Right hindlimb (tissue), 1 donor: ENCODE measurements around the gene PMEPA1.

Source experiments
- DNase-seq: peaks from one replicate; pipeline ENCODE4 v3.0.0-alpha.2; 2018

The PMEPA1 gene

DNA sequence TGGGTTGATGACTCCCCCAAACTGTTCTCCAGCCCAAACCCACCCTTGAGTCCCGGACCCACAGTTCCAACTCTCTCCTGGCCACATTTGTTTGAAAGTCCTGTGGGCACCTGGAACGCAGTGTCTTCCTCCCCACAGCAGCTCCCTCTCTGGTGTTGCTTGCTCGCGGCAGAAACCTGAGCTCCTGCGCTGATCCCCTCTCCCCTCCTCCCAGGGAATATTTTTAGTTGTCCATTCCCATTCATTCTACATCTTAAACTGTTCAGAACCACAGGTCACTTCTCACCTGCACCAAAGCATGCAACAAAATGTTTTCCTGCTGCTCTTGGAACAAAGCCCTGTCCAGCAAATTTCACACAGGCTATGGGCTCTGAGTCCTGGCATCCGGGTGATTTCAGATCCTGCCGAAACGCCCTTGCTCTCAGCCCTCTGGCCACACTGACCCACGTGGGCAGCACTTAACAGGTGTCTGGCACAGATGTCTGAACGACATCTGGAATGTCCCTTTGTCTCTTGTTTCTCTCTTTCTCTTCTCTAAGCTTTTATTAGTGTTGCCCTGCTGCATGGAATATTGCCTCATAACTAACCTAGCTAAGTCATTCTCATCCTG is 27.0 kb upstream of the PMEPA1 start:
- no peak for DNase-seq

DNA sequence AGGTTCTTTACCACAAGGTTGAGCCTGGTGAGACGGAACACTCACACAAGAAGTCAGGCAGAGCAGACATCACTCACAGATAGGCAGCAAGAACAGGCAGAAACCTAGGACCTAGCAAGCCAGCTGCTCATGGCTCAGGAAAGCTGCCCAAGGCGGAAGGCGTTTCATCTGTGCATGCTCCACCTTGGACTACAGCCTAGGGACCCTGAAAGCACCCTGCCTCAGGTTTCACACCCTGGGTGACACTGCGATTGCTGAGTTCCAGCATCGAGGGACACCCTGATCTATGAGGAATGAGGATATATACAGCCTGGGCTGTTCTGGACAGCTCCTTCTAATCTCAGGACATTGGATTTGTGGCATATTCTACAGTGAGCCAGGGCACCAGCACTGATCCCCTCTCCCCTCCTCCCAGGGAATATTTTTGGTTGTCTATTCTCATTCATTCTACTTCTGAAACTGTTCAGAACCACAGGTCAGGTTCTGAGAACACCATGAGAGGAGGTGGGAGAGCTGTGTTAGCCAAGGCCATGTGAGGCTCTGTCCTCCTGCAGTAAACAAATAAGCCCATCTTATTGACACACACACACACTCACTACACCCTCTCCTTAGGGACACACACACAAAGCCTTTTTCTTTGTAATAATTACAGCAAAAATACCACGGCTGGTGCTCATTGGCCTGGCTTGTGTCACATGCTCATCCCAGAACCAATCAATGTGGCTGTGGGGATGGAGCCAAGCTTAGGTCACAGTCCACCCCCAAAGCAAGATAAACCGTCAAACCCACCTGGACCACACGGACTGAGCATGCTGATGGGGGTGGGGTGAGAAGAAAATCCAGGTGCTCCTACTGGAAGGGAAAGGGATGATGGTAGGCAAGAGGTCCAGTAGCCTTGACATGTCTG is 26.3 kb upstream of the PMEPA1 start:
- no peak for DNase-seq

DNA sequence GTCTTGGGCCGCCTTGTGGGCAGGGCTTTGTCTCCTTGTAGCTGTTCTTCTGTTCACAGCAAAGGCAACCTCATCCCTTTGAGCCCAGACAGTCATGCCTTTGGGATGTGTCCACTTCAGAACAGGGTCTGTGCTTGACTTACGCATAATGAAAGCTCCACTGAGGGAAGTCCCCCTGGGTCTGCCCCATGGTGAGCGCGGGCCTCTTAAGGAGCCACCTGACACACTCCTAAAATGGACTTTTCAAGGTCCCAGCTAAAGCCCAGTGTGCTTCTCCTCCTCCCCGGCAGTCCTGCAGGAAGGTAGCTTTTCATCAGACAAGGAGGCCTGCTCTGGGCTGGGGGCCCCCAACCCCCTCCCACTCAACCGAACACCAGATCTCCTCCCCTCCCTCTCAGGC is 24.9 kb upstream of the PMEPA1 start:
- no peak for DNase-seq

DNA sequence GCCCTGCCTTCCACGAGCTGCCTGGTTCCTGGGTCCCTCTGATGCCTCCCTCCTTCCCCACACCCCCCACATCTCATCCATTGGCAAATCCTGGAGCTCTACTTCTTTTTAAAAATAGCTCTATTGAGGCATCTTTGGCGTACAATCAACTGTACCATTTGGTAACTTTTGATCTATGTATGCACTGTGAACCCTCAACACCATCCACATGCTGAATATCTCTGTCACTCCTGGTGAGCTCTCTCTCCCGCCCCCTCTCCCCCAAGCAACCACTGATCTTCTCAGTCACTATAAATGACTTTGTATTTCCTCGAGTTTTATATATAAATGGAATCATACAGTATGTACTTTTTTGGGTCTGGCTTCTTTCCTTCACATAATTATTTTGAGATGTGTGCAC is 22.4 kb upstream of the PMEPA1 start:
- no peak for DNase-seq

DNA sequence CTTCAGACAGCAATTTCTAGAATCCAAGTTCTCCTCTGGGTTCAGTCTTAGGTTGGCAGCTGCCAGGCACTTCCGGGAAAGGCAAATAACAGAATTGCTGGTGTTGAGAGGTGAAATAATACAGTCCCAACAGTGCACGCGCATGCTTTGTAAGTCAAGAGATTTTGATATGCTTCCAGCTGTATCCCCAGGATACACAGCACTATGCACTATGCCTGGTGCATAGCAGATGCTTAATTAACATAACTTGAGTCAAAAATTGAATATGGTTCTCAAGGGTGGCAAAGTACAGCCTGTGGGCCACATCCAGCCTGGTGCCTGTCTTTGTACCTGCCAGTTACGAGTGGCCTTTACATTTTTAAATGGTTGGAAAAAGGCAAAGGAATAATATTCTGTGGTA is 18.9 kb upstream of the PMEPA1 start:
- DNase-seq = no peak

DNA sequence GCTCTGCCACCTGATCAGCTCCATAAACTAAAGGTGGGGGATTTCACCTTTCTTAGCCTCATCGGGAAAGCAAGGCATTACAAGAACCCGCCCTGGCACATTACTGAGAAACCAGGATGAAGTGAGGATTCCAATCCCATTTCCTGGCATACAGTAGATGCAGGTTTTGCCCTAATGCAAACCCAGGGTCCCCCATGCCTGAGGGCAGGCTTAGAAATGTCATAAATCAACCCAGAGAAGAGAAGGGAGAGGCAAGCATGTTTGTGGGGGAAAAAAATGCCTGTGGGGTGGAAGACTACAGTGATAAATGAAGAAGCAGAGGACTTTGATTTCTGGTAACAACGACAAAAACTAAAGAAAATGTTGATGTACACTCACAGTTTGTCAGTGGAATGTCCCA is 18.0 kb upstream of the PMEPA1 start:
- no peak for DNase-seq

DNA sequence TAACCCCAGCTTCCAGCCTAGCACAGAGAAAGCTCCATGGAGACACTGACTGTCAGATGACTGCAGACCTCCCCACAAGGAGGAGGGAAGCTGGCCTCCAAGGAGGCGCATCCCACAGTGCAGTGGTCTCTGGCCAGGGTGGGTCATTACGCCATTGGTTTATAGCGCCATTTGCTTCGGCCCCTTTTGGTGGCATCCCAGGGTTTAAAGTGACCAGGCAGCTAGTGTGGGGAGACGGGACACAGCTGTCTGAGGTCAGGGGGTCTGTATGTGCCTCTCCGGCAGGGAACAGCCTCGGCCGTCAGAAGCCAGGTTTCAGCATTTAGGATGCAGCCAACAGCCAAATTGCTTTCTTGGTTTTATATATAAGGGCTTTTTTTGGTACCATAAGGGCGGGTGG is 15.8 kb upstream of the PMEPA1 start:
- DNase-seq = no peak

DNA sequence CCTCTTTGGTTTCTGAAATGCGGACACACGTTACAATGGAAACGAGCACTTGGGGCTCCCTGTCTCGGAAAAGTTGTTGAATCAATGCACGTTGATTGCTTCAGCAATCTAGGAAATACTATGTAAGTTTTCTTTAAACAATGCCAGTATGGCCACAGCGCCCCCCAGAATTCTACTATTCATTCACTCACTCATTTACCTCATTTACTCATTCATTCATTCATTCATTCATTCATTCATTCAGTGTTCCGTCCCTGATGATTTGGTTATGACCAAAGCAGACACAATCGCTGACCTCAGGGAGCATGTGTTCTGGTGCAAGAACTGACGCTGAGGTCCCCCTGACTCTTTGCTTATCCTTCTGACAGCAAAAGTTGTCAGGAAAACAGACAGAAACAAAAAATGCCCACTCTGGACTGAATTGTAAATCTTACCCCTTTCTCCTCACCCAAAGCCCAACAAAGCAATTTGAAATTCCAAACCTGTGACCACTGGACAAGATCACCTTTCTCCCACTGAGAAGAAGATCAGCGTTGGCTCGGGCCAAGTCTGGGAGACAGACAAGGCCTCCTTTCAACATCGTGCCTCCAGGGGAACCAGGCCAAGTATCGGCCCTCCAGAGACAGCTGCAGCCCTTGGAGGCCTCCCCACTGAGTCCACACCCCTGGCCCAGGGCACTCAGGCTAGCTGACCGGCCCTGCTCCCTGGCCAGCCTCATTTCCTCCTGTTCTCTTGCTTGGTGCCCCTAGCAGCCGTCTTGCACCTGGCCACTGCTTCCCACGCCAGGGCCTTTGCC is 15.0 kb upstream of the PMEPA1 start:
- DNase-seq = no peak

DNA sequence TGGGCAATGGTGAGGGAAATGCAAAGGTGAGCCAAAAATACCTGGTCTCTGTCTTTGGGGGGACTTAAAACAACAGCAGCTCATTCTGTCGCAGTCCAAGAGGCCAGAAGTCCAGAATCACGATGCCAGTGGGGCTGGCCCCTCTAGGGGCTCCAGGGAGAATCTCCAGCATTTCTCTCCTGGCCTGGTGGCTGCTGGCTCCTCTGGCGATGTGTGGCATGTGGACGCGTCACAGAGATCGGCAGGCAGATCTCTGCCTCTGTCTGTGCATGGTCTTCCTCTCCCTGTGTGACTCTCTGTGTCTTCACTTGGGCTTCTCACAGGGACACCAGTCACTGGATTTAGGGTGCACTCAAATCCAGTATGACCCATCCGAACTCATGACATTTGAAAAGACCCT is 14.0 kb upstream of the PMEPA1 start:
- no peak for DNase-seq

DNA sequence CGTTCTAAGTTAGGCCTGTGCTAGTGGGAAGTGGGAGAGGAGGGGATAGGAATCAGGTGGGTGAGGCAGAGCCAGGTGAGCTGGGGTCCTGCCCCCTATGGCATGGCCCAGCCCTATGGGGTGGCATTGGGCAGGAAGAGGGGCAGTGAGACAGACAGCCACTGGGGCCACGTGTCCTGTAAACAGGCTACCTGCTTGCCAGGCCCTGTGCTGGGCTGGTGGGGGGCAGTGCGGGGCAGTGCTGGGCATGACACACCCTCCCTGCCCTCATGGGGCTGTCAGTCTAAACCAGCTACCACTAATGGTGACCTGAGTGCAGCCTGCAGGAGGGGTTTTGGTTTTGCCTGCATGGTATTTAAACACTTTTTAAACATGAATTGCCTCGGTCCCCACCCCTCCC is 10.1 kb upstream of the PMEPA1 start:
- DNase-seq = no peak

DNA sequence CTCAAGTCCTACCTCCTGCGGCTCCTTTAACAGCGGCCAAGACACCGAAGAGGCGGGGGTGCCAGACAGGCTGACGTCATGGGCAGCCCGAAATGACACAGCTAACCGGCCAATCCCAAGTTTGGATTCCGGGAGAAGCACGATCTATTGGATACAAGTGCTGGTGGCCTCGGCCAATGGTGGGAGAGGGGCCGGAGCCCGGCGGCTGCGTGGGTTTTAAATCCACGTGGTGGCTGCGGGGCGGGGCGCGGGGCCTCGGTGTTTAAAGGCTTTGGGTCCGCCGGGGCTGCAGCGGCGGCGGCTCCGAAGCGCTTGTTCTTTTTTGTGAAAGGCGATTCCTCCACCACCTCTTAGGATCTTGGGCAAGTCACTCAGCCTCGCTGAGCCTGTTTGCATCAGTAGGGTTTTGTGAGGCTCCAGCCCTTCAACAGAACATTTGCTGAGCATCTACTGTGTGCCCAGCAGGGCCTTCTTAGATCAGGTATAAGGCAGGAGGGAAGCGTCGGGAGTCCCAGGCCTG is 8.7 kb upstream of the PMEPA1 start:
- peak; percentile 98 for DNase-seq

DNA sequence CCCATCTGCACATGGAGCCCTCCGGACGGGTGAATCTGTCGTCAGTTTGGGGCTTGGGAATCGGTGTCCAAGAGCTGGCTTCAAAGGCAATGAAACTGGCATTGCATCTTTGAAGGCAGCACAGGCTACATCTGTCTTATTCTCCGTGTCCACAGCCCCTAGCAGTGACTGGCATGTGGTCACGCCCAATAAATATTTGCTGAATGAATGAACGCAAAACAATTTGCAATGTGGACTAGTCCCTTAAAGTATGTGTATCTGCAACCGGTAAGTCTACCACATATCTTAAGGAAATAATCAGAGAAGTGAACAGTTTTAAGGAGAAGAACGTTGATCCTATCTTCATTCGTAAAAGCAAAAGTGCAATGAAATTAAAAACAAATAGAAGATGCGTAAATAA is 8.0 kb upstream of the PMEPA1 start:
- no peak for DNase-seq

DNA sequence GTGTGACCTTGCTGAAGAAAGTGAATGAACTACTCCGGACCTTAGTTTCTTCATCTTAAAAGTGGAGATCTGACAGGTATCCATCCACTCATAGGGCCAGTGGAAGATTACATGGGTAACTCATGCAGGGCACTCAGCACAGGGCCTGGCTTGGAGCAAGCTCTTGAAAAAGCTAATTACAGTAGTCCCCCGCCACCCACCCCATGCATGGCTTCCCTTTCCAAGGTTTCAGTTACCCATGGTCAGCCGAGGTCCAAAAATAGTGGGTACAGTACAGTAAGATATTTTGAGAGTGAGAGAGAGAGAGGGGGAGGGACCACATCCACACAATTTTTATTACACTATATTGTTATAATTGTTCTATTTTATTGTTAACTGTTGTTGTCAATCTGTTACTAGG is 7.1 kb upstream of the PMEPA1 start:
- no peak for DNase-seq

DNA sequence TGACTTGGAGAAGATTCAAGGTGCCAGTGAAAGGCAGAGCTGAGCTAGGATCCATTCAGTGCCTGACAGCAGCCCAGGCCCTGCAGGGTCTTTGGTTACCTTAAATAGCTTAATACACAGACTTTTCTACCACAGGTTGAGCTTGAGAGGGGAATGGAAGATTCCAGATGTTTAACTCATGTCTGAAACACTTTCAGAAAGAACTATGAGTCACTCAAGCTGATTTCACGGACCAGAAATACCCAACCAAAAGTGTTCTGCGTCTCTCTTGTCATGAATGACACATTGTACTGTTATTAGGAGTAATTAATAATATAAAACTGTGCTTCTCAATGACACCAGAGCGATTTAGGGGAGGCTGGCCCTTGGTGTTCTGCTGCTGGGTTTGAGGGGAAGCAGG is 6.4 kb upstream of the PMEPA1 start:
- no peak for DNase-seq

DNA sequence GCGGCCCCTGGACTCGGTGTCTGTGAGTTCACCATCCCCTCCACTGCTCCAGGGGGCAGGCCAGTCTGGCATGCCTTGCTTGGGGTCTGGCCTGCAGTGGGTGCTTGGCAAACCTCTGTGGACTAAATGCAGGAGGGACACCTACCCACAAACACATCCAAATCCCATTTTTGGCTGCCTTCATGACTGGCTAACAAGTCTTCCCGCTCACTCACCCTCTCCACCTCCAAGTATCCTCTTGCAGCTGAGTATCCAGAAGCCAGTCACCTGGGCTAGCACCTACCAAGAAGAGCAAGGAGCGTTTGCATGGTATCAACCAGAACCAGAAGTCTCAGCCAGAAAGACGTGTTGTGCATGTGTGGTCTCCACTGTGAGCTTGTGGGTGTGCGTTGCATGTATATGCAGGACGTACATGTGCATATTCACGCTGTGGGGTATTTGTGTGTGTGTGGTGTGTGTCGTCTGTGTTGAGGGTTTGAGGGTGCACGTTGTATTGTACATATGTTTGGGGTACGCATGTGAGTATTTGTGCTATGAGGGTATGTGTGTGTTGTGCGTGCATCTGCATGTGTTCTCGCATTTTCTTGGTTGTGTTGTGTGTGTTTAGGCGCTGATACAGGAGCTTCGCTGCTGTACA is 5.6 kb upstream of the PMEPA1 start:
- DNase-seq = no peak

DNA sequence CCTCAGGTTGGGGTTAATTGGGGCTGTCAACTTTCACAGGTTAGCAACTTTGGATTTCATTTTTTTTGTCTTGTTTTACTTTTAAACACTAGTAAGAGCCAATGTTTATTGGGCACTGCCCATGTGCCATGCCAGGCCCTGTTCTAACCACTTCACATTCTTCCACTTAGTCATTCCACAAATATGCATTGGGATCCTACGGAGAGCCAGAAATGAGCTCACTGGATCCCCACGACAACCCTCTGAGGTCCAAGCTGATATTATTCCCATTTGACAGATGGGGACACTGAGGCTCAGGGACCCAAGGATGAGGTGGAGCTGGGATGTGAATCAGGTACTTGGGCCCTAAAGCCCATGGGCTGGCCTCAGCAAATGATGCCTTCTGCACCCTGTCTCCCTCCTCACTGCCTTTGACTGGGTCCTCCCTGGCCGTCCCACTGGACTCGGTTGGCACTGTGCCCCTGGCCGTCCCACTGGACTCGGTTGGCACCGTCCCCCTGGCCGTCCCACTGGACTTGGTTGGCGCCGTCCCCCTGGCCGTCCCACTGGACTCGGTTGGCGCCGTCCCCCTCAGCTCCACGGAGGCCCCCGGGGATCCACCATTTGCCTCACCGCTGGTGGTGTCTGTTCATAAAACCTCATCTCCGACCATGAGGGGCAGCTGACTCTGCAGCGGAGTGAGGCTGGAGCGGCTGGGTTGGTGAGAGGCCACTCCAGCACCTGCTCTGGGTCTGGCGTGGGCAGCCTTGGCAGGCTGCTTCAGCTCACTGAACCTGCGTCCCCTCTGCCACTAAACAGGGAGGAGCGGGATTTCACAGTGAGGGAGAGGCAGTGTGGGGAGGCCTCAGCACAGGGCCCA is 4.8 kb upstream of the PMEPA1 start:
- no peak for DNase-seq

DNA sequence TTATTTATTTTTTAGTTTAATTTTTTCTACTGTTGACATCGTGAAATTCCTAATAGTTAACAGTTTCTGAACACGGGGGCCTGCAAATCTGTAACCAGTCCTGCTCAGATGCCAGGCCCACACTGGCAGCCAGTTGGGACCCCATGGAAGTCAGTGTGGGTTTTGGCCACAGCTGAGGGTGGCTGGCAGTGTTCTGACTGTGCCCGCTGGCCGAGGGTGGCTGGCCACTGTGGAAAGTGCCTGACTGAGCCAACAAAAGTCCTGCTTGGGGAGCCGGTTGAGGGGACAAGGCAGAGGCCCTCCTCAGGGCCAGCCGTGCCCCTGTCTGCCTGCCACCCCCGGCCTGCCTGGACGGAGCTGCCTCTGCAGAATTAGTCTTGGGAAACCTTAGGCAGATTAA is 4.1 kb upstream of the PMEPA1 start:
- DNase-seq = no peak

DNA sequence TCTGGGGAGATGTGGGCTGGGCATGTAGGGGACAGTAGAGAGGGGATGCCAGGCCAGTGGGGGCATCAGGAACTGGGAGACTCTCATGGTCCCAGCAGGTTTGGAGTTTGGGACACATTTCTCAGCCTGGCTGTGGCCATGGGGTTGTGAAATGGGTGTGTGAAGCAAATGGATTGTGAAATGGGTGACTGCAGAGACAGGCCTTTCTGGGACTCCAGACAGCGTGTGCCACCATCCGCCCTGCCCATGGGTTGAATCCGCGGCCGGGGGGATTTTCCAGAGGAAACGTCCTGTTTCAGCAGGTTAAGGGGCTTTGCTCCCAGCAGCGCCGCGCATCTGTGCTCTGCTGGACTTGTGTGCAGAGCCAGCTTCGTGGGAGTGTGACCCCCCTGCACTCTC is 3.7 kb upstream of the PMEPA1 start:
- no peak for DNase-seq

DNA sequence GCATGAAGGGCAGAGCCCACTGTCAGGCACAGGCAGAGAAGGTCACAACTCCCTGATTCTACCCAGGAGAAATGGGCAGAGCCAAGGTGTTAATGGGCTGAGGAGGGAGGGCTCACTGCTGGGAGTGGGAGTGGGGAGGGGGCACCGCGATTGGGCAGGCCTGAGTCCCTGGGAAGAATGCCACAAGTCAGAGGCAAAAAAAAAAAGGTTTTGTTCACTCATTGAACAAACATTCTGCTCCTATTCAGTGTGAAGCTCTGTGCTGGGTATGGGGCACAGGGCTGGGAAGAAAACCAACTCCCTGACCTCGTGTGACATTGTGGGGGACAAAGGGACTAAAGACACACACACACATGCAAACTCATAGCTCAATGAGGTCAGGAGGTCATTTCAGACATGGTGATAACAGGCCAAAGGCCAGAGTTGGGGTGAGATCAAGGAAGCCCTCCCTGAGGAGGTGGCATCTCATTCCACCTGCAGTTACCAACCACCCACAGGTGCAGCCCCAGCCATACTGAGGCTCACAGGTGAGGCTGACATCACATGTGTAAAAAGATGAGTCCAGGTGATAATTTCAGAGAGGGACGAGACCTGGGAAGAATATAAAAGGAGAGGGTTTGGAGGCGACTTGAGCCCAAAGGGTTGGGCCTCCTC is 3.2 kb upstream of the PMEPA1 start:
- no peak for DNase-seq

DNA sequence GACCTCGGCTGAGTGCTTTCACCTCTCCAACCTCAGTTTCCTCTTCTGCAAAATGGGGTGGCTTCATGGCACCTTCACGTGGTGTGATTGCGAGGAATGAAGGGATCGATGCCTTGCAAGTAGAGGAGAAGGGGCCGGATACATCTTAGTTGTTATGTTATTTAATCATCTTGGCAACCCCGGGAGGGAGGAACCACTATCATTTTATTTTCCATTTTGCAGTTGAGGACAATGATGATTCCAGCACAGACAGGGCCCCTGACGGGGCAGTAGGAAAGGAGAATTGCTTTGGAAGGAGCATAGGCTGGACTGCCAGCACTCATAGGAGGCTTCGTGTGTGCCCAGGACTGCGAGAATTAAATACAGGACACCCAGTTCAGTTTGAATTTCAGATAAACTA is 2.5 kb upstream of the PMEPA1 start:
- DNase-seq = no peak

DNA sequence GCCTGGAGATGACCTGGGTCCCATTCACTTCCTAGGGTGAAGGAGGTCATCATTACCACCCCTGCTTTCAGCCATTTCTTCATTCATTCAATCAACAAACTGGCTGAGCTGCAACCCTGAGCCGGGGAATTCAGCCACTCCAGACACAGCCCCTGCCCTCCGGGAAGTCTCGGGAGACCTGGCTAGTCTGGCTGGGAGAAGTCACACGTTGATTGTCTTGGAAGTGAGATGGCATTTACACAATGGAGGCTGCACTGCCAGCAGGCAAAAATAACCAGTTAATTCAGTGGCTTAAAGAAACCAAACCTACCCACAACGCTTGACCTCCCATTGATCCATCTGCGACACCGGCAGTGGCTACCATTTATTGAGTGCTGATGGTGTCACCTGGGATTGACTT is 2.0 kb upstream of the PMEPA1 start:
- no peak for DNase-seq

DNA sequence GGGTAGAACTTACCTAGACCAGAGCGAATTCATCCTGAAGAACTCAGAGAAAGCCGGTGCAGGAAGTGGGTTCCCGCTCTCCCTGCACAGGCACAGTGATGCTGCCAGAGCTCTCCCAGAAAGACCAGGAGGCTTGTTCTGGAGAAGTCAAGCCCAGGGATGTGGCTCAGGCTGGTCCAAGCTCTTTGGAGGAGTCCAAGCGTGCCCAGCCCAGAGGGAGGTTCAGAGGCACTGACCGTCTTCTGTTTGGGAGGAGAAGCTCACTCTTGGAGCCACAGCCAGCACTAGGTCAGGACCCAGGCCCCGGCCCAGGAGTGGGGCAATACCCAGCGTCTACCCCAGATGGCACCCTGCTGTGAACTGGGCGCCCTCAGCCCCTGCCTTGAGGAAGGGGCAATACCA is 1.5 kb upstream of the PMEPA1 start:
- DNase-seq = no peak
